HG03439 (cell line): ENCODE measurements around the gene KRT35.

Experiments used
- ATAC-seq: cut with Tn5 transposase; IDR thresholded peaks from one replicate; pipeline ENCODE4 v1.9.1; 2021; ENCODE audit warnings: mild to moderate bottlenecking, moderate library complexity; ENCODE audit not compliant: unreplicated experiment

Gene KRT35

DNA sequence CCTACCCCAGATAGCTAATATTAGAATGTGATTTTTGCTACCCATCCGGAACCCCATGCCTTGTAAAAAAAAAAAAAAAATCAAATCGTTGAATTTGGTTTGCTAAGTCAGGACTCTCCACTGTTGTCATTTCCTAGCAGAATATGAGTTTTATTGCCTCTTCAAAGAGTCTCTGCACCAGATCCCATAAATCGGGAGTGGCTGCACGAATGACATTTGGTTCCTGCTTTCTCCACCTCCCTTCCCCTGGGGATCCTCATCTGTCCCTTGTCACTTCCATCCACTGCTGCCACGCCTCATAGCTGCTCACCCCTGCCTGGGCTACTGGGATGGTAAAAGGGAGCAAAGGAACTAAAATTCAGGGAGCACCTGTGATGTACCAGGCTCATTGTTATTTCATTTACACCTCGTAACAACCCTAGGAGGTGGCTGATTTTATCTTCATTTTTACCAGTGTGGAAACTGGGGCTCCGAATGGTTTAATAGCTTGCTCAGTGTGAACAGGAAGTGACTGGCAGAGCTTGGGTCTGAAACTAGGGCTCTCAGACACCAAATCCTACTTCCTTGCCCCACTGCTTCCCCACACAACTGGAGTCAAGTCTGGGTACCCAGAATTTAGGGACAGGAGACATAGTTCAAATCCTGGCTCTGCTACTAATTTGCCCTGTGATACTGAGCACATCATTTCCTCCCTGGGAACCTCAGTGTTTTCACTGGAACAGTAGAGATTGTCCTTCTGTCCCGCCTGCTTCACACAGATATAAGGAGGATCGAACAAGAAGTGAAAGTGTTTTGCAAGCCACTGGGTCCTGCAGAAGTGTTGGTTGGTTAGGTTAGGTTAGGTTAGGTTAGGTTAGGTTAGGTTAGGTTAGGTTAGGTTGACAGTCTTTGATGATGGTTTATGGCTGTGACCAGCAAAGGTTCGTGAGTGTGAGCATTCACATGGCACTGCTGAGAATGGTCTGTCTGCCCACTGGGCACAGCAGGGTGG is 9.3 kb upstream of the KRT35 start:
- ATAC-seq: no peak

DNA sequence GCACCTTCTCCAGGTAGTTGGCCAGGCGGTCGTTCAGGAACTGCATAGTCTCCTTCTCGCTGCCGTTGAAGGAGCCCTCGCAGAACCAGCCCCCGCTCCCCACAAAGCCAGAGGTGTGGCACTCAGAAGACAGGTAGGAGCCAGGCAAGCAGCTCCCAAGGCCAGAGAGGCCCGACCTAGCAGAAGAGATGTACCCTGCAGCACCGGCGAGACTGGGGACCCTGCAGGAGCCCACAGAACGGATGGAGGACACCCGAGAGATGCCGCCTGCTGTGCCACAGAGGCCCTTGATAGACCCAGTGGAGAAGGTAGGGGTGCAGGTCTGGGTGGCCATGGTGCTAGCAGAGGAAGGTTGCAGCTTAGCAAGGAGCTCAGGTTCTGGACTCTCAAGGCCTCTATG is 8.6 kb upstream of the KRT35 start, which contains the start of gene KRT36:
Gene KRT36 (minus strand): TSS at position 380 of the 400 bp plus-strand sequence. CDS start 46 bp downstream, at position 334.
- no peak for ATAC-seq

DNA sequence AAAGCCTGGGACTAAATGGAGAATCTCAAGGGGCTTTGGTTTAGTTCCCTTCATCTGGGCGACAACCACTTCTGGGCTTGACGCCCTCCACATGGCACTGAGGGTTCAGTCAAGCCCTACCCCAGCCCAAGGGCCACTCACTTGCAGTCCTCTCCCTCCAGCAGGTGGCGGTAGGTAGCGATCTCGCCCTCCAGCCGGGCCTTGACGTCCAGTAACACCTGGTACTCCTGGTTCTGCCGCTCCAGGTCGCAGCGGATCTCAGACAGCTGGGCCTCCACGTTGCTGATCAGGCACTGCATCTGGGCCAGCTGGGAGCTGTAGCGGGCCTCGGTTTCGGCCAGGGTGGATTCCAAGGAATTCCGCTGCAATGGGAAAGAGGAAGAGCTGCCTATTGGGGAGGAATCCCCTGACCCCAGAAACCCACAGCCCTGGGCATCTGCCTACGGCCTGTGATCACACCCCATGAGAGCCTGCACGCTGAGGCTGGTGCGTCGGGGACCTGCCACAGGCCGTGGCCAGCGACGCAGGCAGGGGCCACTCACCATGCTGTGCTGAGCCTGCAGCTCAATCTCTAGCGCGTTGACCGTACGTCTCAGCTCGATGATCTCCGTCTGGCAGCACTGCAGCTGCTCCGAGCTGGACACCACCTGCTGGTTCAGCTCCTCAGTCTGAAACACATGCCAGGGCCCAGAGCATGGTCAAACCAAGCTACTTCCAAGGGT is 6.0 kb upstream of the KRT35 start:
- ATAC-seq: no peak

DNA sequence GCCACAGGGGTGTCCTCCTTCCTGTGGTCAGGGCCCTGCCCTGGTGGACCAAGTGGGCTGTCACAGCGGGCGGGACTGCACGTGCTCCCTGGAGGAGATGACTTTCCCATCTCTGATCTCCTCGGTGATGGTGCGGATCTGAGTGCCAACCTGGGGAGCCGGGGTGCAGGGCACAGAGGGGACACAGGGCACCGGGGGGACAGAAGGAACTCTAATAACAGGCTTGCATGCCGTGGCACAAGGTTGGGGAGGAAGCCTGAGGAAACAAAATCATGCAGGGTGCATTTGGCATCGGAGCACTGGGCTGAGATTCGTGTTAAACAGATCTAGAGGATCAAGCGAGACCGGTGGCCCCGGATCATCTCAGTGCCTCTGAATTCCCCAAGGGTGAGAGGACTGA is 5.4 kb upstream of the KRT35 start:
- no peak for ATAC-seq

DNA sequence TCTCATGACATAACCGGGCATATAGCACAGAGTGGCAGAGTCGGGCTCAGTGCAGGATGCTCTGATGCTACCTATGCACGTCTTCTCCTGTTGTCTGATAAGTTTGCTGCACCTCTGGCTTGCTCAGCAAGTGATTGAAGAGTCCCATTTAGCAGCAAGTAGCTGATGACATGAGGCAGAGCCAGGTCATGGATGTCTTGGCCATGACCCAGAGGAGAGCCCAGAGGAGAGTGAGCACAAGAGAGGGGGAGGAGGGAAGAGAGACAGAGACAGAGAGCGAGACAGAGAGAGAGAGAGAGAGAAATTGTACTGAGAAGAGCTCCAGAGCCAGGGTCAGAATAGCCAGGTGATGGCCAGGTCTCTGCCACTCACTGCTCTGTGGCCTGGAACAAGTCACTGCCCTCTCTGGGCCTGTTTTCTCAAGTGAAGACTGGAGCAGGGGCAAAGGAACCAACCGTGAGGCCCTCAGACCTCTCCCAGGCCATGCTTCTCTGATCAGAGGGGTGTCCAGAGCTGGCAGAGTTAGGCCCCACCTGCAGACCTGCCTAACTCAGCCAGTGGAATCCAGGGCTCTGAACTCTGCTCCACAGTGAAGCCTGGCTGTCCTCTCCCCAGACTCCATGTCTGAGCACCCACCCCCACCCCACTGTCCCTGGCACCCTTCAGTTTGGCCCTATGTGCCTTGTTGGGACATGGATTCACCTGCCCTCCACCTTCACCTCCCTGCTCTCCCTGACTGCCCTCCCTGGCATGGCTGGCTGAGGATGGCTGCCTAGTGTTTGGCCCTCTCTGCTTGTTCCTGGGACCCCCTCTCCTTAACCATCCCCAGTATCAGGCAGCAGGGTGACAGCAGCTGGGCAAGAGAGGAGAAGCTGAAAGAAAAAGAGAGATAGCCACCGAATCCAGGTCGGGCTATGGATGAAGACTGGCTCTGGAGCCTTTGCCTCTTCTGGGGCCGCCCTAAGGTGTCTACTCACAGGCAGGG is 4.3 kb upstream of the KRT35 start:
- ATAC-seq: no peak

DNA sequence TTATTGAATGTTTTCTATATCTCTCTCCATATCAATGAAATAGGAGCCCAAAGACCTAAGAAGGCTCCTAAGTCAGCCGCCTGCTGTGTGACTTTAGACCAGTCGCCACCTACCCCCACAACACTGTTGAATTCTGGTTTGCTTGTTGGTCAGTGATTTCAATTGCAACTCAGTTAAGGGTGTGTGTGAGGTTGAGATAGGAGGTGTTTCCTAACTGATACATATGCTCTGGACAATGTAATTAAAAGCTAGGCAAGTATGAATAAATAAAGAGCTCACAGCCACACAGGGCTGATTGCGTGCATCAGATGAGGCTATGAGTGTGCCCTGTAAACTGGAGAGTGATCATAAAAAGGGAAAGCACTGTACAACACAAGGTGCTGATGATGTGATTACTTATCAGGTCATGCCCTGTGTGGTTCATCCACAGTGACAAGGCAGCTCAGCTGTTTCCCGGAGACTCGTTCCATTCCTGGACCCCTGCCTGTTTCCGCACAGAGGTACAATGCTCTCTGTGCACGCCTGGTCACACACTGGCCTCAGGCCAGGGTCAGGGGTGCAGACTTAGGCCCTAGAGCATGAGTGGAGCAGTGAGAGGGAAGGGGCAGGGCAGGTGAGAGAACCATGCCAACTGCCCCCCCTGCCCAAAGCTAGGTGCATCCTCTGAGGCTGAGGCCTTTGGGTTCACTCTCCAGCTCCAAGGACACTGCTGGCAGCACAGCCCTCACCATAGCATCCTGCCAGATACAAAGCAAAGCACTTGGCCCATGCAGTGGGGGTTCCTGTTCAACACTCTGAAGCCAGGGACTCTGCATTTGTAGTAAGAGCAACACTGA is 3.3 kb upstream of the KRT35 start:
- no peak for ATAC-seq

DNA sequence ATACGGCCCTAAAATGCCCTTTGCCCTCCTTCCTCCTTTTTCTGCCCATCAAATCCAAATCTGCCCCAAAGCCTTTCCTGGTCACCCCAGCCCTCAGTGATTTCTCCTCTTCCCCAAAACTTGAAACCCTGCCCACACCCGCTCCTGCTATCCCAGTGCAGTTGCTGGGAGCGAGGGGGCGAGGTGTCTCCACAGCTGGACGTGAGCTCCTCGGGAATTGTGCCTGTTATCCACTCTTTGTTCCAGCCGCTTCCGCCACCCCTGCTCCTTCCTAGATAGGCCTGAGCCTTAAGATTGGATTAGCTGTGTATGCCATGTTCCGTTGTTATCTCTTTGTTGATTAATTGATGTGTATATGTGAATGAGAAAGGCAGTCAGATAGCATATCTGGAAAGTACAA is 2.6 kb upstream of the KRT35 start:
- no peak for ATAC-seq

DNA sequence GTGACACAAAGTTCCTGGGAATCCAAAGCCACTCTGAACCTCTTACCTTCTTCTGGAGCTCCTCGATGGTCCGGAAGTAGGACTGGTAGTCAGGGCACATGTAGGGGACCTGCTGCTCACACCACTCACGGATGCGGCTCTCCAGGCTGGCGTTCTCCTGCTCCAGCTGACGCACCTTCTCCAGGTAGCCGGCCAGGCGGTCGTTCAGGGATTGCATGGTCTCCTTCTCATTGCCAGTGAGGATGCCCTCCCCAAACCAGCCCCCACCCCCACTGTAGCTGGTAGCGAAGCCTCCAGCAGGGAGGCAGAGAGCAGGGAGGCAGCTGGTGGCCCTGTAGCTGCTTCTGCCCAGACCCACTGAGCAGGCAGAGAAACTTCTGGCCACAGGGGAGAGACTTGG is 370 bp downstream of the KRT35 start:
- no peak for ATAC-seq

DNA sequence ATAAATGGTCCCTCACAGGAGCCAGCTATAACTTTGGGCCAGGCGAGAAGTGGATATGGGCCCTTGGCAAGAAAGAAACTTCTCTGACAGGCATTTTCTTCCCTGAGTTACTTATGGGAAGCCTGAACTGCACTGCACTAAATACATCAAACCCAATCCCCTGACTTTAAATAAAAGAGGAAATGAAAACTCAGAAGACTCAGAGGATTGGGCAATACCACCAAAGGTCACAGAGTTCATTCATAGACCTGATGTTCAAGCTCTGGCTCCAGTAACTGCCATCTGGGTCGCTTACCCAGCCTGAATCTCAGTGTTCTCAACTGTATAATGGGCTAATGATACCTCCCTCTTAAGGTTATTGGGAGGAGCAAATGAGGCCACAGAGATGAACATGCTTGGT is 815 bp downstream of the KRT35 start:
- ATAC-seq: no peak

DNA sequence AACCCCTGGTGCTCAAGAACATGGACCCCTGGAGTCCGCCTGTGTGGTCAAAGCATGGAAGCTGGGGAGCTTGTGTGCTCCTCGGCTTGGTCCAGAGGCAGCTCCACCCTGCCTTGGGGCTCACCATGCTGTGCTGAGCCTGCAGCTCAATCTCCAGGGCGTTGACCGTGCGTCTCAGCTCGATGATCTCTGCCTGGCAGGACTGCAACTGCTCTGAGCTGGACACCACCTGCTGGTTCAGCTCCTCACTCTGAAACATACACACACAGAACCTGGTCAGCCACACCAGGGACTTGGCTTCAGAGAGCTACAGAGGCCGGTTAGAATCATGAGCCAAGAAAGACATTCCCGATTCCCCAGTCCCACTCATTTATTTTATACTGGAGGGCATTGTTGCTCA is 2.7 kb downstream of the KRT35 start:
- ATAC-seq: no peak

DNA sequence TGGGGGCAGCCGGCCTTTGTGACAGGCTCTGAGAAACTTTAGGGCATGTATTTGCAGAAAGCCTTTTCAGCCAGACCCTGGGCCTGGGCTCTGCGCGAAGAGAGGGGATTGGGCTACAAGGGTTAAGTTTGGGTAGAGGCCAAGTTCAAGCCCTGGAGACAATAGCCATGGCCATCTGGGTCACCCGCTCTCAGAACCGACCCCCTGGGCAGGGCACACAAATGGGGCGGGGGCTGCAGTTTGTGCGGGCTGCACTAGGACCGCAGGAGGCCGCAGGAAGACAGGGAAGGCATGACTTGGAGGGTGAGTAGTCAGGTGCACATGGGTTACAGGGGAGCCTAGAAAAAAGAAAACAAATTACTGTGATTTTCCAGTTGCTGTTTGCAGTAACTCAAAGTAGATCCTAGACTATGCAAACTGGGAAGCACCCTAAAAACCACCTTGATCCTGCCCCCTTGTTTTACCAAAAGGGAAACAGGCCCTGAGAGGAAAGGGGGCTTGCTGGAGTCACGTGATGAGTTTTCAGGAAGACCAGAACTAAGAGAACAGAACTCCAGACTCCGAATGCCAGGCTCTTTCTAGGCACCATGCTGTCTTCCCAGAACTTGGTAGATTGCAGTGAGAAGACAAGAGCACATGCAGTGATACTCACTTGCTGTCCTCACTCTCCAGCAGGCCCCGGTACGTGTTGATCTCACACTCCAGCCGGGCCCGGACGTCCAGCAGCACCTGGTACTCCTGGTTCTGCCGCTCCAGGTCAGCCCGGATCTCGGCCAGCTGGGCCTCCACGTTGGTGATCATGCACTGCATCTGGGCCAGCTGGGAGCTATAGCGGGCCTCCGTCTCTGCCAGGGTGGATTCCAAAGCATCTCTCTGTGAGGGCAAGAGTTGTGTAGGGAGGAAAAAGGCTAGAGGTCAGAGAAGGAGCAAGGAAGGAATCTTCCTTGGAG is 3.8 kb downstream of the KRT35 start:
- ATAC-seq: no peak

DNA sequence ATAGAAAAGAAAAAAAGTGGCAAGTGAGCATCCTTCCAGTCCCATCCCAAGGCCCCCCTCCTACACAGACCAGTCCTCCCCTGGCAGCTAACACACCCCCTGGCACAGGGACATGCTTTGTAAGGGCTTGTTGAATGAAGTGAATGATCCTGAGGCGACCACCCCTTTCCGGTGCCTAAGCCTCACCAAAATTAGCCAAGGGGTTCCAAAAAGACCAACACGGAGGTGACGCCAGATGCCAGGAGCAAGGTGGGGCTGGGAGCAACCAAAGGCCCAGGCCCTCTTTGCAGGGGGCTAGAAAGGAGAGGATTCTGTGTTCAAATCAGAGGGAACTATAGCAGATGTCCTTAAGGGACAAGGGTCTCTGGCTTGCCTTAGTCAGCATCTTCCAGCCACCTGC is 5.5 kb downstream of the KRT35 start:
- ATAC-seq: no peak

DNA sequence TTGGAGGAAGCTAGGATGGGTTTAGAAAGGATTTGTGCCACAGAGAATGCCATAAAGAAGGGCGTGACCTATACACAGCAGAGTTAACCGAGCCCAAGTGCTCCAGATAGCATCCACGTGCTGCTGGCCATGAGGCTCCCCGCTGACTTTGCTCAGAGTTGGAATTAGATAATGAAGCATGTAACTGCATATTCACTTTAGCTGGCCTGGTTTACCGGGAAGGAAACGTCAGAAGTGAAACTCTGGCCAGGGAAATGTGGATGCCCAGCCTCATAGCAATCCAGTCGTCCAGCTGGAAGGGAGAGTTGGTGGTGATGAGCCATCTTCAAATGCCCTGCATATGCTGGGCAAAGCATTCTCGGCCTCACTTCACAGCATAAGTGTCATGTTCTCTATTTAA is 6.1 kb downstream of the KRT35 start:
- ATAC-seq: no peak

DNA sequence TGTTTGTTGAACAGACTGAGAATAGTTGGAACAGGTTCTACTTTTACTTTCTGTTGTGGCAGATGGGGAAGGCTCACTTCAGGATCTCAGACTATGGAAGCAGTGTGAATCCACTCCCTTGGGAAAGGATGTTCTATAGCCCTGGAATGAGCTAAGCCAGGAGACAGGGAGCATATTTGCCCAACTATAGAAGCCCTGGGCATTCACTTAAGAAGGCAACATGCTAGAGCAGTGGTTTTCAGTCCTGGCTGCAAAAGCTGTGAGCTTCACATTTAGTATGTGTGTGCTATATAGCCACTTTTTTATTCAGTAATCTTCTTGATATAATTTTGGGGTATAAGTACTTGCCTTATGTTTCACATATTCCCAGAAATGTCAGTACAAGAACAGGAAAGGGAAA is 12.6 kb downstream of the KRT35 start:
- no peak for ATAC-seq

DNA sequence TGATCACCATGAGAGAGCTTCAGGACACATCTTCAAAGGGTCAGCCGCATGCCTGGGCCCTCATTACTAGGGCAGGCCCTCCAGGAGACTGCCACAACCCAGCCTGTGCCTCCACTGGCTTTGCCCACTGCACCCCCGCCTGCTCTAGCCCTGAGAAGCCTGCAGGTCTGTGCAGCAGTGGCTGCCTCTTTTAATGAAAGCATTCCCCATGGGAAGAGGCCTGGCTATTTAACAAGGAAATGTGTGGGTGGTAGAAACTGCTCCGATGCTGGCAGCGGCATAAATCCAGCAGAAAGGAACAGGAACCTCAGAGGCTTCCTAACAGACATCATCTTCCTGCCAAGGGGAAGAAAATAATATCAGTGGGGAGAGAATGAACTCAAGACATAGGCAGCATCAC is 13.4 kb downstream of the KRT35 start:
- ATAC-seq: no peak

DNA sequence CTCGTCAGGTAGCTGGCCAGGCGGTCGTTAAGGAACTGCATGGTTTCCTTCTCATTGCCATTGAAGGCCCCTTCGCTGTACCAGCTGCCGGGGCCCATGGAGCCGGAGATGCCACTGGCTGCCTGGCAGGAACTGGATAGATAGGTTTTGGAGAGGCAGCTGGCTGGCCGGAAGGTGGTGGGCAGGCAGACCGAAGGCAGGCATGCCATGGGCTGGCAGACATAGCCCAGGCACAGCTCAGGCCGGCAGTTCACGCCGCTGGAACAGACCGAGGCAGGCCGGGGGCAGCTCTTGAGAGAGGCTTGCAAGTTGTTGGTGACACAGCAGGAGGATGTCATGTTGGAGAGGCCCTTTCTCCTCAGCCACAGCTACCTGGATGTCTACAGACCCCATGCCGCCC is 14.0 kb downstream of the KRT35 start, which contains the start of gene KRT32:
Gene KRT32 (minus strand): TSS at position 399 of the 400 bp plus-strand sequence. CDS start 61 bp downstream, at position 338.
- ATAC-seq: no peak

DNA sequence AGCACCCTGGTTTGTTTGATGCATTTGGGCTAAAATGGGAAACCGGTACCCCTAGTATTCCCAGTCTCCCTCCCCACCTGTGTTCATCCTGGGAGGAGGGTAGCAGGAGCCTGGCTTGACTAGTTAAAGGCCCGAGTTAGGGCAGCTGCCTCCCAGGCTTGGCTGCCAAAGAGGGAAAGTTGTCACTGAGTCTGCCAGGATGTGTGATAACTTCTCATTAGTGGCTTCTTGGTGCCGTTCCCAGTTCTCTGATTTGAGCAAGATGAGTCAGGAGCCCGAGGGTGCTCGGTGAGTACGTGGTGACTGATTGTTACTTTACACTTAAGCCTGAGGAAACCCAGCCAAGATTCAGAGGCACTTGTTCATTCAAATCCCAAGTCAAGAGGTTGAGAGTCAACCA is 16.3 kb downstream of the KRT35 start:
- no peak for ATAC-seq

DNA sequence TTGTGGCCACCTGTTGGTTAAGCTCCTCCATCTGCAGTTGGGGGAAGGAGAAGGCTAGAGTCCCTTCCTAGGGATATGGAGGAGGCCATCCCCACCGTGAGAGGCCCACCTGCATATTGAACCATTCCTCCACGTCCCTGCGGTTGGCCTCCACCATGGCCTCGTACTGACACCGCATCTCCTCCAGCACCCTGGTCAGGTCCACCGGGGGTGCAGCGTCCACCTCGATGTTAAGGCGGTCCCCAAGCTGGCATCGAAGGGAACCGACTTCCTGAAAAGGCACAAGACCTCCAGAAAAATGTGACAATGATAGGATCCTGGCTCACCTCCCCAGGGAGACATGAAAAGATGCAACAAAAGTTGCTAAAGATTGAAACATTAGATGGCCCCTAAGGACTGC is 16.8 kb downstream of the KRT35 start:
- ATAC-seq: no peak

DNA sequence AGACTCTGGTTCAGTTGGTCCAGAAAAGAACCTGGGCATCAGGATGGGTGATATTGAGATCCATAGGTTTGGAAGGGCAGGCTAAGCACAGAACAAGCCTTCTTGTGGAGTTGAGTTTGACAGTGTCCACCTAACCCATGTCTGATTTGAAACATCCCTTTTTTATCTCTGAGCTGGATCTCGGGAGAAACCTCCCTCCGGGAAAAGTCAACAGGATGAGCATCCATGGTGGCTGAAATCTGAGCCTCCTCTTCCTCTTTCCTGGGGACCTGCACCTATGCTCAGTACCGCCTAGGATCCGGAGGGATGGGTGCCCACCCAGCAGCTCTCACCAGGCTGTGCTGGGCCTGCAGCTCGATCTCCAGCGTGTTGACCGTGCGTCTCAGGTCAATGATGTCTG is 17.2 kb downstream of the KRT35 start:
- ATAC-seq: no peak
